ENCODE results near the gene YAE1. TPM values are rescaled to one million over a fixed set of nuclear protein-coding genes. Genes with fewer than 3 reads are reported as not detected.

The YAE1 gene
- total RNA-seq, 3 donors from 2014 or later, result 19.8 to 24.2 (median 23.3) TPM

- Histone ChIP-seq H3K4me1 (ENCODE audit: low read depth) (peaks cover 11% of the 10 kb centered on the region), H3K4me3 (no peak overlapping the region), H3K36me3 (ENCODE audit: low read depth) (no peaks in the 10 kb centered on the region), H3K9me3 (no peaks in the 10 kb centered on the region)
- intact Hi-C loops (cut with DNase I, micrococcal nuclease), result no loop called here
- ATAC-seq (no peak), DNase-seq (no peak)
- no peak for TF ChIP-seq CTCF (IDR thresholded peaks at IDR 0.05)
These were observed 55.1 kb downstream of the YAE1 start for GRCh38 chr7:39621261-39621660.

DNA sequence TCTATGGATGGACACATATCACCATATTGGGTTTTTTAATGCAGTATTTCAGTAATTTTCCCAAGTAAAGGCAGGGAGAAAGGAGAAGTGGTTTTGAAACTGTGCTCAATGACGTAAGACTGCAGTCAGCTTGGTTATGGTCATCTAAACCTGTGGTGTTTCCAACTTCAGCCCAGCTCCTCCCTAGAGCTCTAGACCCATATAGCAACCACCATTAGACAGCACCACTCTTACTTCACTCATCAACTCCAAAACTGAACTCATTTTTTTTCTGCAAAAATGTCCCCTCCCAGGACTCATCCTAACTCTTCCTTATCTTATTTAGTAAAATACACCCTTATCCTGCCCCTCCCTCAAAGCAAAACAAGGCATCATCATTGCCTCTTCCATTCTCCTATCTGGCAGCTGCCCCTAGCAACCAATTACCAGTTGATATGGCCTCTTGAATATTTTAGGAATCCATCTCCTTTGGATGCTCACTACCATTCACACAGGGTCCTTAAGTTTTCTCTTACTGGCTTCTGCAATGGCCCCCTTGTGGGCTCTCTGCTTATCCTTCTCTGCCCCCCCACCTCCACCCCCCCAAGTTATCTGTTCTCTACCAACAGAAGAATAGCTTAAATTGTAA is 55.7 kb downstream of the YAE1 start:
- intact Hi-C loops (cut with DNase I, micrococcal nuclease), result no loop called here
- DNase-seq (no peak), ATAC-seq (no peak)
- no peak for TF ChIP-seq CTCF (IDR thresholded peaks at IDR 0.05)
- Histone ChIP-seq H3K4me1 (ENCODE audit: low read depth) (peaks cover 11% of the 10 kb centered on the region), H3K9me3 (no peaks in the 10 kb centered on the region), H3K4me3 (no peak overlapping the region), H3K36me3 (ENCODE audit: low read depth) (no peaks in the 10 kb centered on the region)

Other genes starting within 250 kb of the YAE1 start
- 10 to 100 TPM; 35.6 to 52.5 (median 50.3) TPM for gene RALA, start 57.2 kb downstream of the YAE1 start, total RNA-seq

Measured in mucosa of descending colon (tissue), 3 donors.